SK-N-SH (cell line): ENCODE results near the gene EMX2. TPM values are rescaled to one million over a fixed set of nuclear protein-coding genes. Genes with fewer than 3 reads are reported as not detected.

Source experiments
- CTCF ChIA-PET: fragments of 300-600, 350-600 bp; formaldehyde crosslinking; extraction: SDS; loops from one replicate; lab custom pipeline; 2021; lab: Yijun Ruan, JAX
- POLR2A ChIA-PET: fragments of 350-600 bp; sonication (Branson Sonifier 250); formaldehyde crosslinking; extraction: SDS; loops from one replicate; lab custom pipeline; 2020; ENCODE audit warnings: antibody characterized with exemption, inconsistent platforms; lab: Yijun Ruan, JAX
- DNase-seq: peaks from one replicate; pipeline ENCODE4 v3.0.0; 2012
- H2AFZ ChIP-seq: fragments of 200-600 bp; sonication (generic); 2 replicates; pipeline ENCODE4 v1.8.1; 2016; ENCODE audit warnings: antibody characterized with exemption, mild to moderate bottlenecking, low read depth
- H3F3A ChIP-seq: fragments of 200-600 bp; sonication (generic); replicated peaks from 2 replicates; pipeline ENCODE3; 2016; ENCODE audit warnings: antibody characterized with exemption, mild to moderate bottlenecking; ENCODE audit not compliant: insufficient read depth
- H3K27ac ChIP-seq, 2 experiments: fragments of 200-500 bp in 1 of 2; fragments of 200-600 bp in 1 of 2; sonication (Bioruptor generic) in 1 of 2; sonication (generic), shearing (Covaris generic) in 1 of 2; 2 replicates each; pipeline versions ENCODE4 v1.5.1 to v1.6.1; 2014 to 2016; ENCODE audit warnings: low read depth in 2 of 2, inconsistent platforms in 1 of 2, low read length in 1 of 2, mild to moderate bottlenecking in 1 of 2, mixed read lengths in 1 of 2
- H3K27me3 ChIP-seq: fragments of 200-600 bp; sonication (generic), shearing (Covaris generic); 2 replicates; pipeline ENCODE4 v1.6.1; 2016; ENCODE audit warnings: mixed run types; ENCODE audit not compliant: insufficient read depth
- H3K36me3 ChIP-seq, 2 experiments: fragments of 200-500 bp in 1 of 2; fragments of 200-600 bp in 1 of 2; sonication (Bioruptor generic) in 1 of 2; sonication (generic) in 1 of 2; replicated peaks in 1 of 2; 2 replicates each; pipeline versions ENCODE3 to v1.5.1; 2014 to 2016; ENCODE audit warnings: low read length in 1 of 2, mild to moderate bottlenecking in 1 of 2; ENCODE audit not compliant: insufficient read depth in 2 of 2, control insufficient read depth in 1 of 2
- H3K4me1 ChIP-seq, 2 experiments: fragments of 200-500 bp in 1 of 2; fragments of 200-600 bp in 1 of 2; sonication (Bioruptor generic) in 1 of 2; sonication (generic), shearing (Covaris generic) in 1 of 2; 2 replicates each; pipeline versions ENCODE4 v1.5.1 to v1.6.1; 2014 to 2016; ENCODE audit warnings: low read depth in 1 of 2, low read length in 1 of 2, mixed run types in 1 of 2; ENCODE audit not compliant: insufficient read depth in 2 of 2, control insufficient read depth in 1 of 2
- H3K4me2 ChIP-seq: fragments of 200-600 bp; sonication (generic), shearing (Covaris generic); 2 replicates; pipeline ENCODE4 v1.6.1; 2017; ENCODE audit warnings: mixed run types
- H3K4me3 ChIP-seq, 2 experiments: fragments of 200-500 bp in 1 of 2; fragments of 200-600 bp in 1 of 2; sonication (Bioruptor generic) in 1 of 2; sonication (generic), shearing (Covaris generic) in 1 of 2; 2 replicates each; pipeline versions ENCODE4 v1.5.1 to v1.8.1; 2014 to 2016; ENCODE audit warnings: low read depth in 2 of 2, inconsistent platforms in 1 of 2, low read length in 1 of 2, mild to moderate bottlenecking in 1 of 2, mixed read lengths in 1 of 2, moderate library complexity in 1 of 2
- H3K79me2 ChIP-seq: fragments of 200-600 bp; sonication (generic); 2 replicates; pipeline ENCODE4 v1.8.1; 2017; ENCODE audit warnings: mild to moderate bottlenecking; ENCODE audit not compliant: insufficient read depth
- H3K9ac ChIP-seq: fragments of 200-600 bp; sonication (generic); 2 replicates; pipeline ENCODE4 v1.6.1; 2017; ENCODE audit warnings: mixed run types
- H3K9me2 ChIP-seq: fragments of 200-600 bp; sonication (generic); 2 replicates; pipeline ENCODE4 v1.6.1; 2017; ENCODE audit warnings: mixed run types
- H3K9me3 ChIP-seq: fragments of 200-600 bp; sonication (generic); 2 replicates; pipeline ENCODE4 v1.6.1; 2017; ENCODE audit warnings: mixed run types, mild to moderate bottlenecking, moderate library complexity
- H4K20me1 ChIP-seq: fragments of 200-600 bp; sonication (generic); 2 replicates; pipeline ENCODE4 v1.6.1; 2017; ENCODE audit warnings: mild to moderate bottlenecking, mixed run types; ENCODE audit not compliant: insufficient read depth
- CHD2 ChIP-seq: fragments of 150-350 bp; IDR thresholded peaks from 2 replicates; pipeline ENCODE4 v1.6.1; 2018; ENCODE audit warnings: low read length; ENCODE audit not compliant: partially characterized antibody
- EP300 ChIP-seq, 2 experiments: IDR thresholded peaks; 2 replicates each; pipeline versions ENCODE4 v1.4.0 to v1.6.1; 2012; ENCODE audit warnings: borderline replicate concordance in 1 of 2, low read depth in 1 of 2, low read length in 1 of 2
- FOSL2 ChIP-seq: IDR thresholded peaks from 2 replicates; pipeline ENCODE4 v1.4.0; 2012; ENCODE audit warnings: low read depth, mild to moderate bottlenecking, moderate library complexity, borderline replicate concordance
- FOXM1 ChIP-seq: IDR thresholded peaks from 2 replicates; pipeline ENCODE4 v1.4.0; 2012; ENCODE audit warnings: low read depth, mild to moderate bottlenecking
- JUND ChIP-seq: IDR thresholded peaks from 2 replicates; pipeline ENCODE4 v1.4.0; 2012
- MXI1 ChIP-seq: IDR thresholded peaks from 2 replicates; pipeline ENCODE4 v1.6.1; 2012; ENCODE audit warnings: mild to moderate bottlenecking, low read depth, low read length, improper control_type of control experiment
- PBX3 ChIP-seq: IDR thresholded peaks from 2 replicates; pipeline ENCODE4; 2012
- POLR2AphosphoS5 ChIP-seq: IDR thresholded peaks from 2 replicates; pipeline ENCODE4 v1.6.1; 2012; ENCODE audit warnings: low read depth, low read length
- RCOR1 ChIP-seq: fragments of 150-350 bp; IDR thresholded peaks from 2 replicates; pipeline ENCODE4 v1.6.1; 2017; ENCODE audit warnings: antibody characterized with exemption, low read length
- REST ChIP-seq: IDR thresholded peaks from 2 replicates; pipeline ENCODE4 v1.6.1; 2012; ENCODE audit warnings: mild to moderate bottlenecking, low read depth, low read length, moderate library complexity
- SMC3 ChIP-seq: IDR thresholded peaks from 2 replicates; pipeline ENCODE4 v1.6.1; 2012; ENCODE audit warnings: low read depth, low read length, improper control_type of control experiment
- TAF1 ChIP-seq: IDR thresholded peaks from 2 replicates; pipeline ENCODE4 v1.6.1; 2012; ENCODE audit warnings: low read depth, mild to moderate bottlenecking, low read length, moderate library complexity, borderline replicate concordance
- TCF12 ChIP-seq: IDR thresholded peaks from 2 replicates; pipeline ENCODE4 v1.4.0; 2012
- ZBTB33 ChIP-seq: IDR thresholded peaks from 2 replicates; pipeline ENCODE4 v1.4.0; 2012; ENCODE audit warnings: low read depth, borderline replicate concordance
- WGBS: methylation state at CpG from one replicate; pipeline ENCODE4 v1.1.6; 2017; ENCODE audit warnings: low lambda C conversion rate; 5-methylcytosine and 5-hydroxymethylcytosine counted together
- polyA plus RNA-seq, 3 experiments: library from polyadenylated mRNA; depleted of rRNA; stranded (reverse); fragments of >200 nt; gene quantifications; 2 replicates each; pipeline ENCODE4 v1.2.3, GENCODE V29; 2012

Gene EMX2
- polyA plus RNA-seq, 1 of the 3 experiments (the other 2 are of a cell fraction): not detected

DNA sequence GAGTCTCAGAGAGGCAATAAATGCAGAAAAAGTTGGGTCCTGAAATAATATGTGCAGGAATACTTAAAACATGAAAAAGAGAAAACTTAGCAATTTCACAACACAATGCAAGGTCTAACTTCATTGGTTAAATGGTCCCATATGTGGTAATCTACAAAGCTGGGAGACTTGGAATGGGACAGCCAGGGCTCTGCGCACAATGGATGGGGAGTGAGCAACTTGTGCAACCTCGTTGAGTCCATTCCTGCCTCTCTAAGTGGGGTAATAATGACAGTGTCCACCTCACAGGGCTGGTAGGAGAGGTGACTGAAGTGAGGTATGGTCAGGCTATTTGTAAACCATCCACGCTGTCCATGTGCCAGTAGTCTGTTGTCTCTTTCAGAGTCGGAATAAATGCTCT, 11.8 kb upstream of the EMX2 start:
- H2AFZ ChIP-seq: no peak overlapping the region

GRCh38 chr10:117531371-117532002, 11.1 kb upstream of the EMX2 start:
- Histone ChIP-seq H4K20me1 (no peaks in the 10 kb centered on the region), H3K4me1 (peaks cover 0 to 15% of the 10 kb centered on the region in 2 experiments; a peak in 1 of 4 replicates), H3K27ac (no peak overlapping the region), H2AFZ (no peak overlapping the region), H3K9ac (no peak overlapping the region), H3K4me2 (no peak overlapping the region), H3K4me3 (no peak overlapping the region), H3F3A (no peaks in the 10 kb centered on the region), H3K9me2 (no peaks in the 10 kb centered on the region), H3K36me3 (no peaks in the 10 kb centered on the region), H3K27me3 (peaks cover 48% of the 10 kb centered on the region), H3K79me2 (no peaks in the 10 kb centered on the region), H3K9me3 (no peaks in the 10 kb centered on the region)
- ChIA-PET CTCF (interaction anchor here (0.6 to 10.8 kb wide), 5 partner anchors 9 to 709 kb away, joined by 3 to 189 read pairs (median 7); partner anchors contain the start of gene EMX2), POLR2A (no interaction called here)
- WGBS: 47% methylated on average over 14 of the region's 14 CpGs
- DNase-seq: no peak
- no peak for TF ChIP-seq JUND
- TF ChIP-seq ZBTB33: no peak
- no peak for TF ChIP-seq TCF12
- TF ChIP-seq FOXM1: no peak
- no peak for TF ChIP-seq RCOR1
- TF ChIP-seq PBX3: no peak
- no peak for TF ChIP-seq REST
- no peak for TF ChIP-seq SMC3

More for the DNA sequence above, 11.8 kb upstream of the EMX2 start:
- WGBS: 55% methylated on average over 4 of the region's 4 CpGs
- Histone ChIP-seq H3F3A (no peaks in the 10 kb centered on the region), H4K20me1 (no peaks in the 10 kb centered on the region), H3K4me3 (no peak overlapping the region), H3K79me2 (no peaks in the 10 kb centered on the region), H3K9ac (no peak overlapping the region), H3K36me3 (no peaks in the 10 kb centered on the region), H3K9me3 (no peaks in the 10 kb centered on the region), H3K4me2 (no peak overlapping the region), H3K9me2 (no peaks in the 10 kb centered on the region), H3K4me1 (peaks cover 0 to 15% of the 10 kb centered on the region in 2 experiments; a peak in 1 of 4 replicates), H3K27ac (no peak overlapping the region), H3K27me3 (peaks cover 41% of the 10 kb centered on the region)
- no peak for TF ChIP-seq CHD2
- no peak for TF ChIP-seq ZBTB33
- no peak for TF ChIP-seq TAF1
- no peak for TF ChIP-seq MXI1
- TF ChIP-seq PBX3: no peak
- no peak for TF ChIP-seq POLR2AphosphoS5
- no peak for TF ChIP-seq FOSL2
- TF ChIP-seq EP300 (IDR thresholded peaks at IDR 0.05; ENCODE audit: borderline replicate concordance in 1 of 2, low read depth in 1 of 2, low read length in 1 of 2): no peak
- no peak for DNase-seq
- CTCF ChIA-PET: interaction anchor here (2.7 to 10.8 kb wide), 2 partner anchors 31 to 710 kb away, joined by 7 to 189 read pairs; no protein-coding TSS in a partner anchor
- POLR2A ChIA-PET: no interaction called here
